Suprapubic skin (tissue), 3 donors: Measurements from ENCODE around the gene ZNF407.

Source experiments
- EP300 ChIP-seq: sonication (generic); formaldehyde crosslinking; IDR thresholded peaks from one replicate; pipeline ENCODE4 v1.6.1; 2017; ENCODE audit warnings: antibody characterized with exemption
- TF ChIP-seq, protein P1 (sequence below), 2 donors: fragments of 200-600 bp in 1 of 2; fragments of 450-650 bp in 1 of 2; sonication (generic) in 1 of 2; IDR thresholded peaks; one replicate each; pipeline ENCODE4 v1.5.1; 2016 to 2019; ENCODE audit warnings: antibody characterized with exemption in 2 of 2, mild to moderate bottlenecking in 1 of 2, moderate library complexity in 1 of 2

- TF ChIP-seq, protein P1, sequence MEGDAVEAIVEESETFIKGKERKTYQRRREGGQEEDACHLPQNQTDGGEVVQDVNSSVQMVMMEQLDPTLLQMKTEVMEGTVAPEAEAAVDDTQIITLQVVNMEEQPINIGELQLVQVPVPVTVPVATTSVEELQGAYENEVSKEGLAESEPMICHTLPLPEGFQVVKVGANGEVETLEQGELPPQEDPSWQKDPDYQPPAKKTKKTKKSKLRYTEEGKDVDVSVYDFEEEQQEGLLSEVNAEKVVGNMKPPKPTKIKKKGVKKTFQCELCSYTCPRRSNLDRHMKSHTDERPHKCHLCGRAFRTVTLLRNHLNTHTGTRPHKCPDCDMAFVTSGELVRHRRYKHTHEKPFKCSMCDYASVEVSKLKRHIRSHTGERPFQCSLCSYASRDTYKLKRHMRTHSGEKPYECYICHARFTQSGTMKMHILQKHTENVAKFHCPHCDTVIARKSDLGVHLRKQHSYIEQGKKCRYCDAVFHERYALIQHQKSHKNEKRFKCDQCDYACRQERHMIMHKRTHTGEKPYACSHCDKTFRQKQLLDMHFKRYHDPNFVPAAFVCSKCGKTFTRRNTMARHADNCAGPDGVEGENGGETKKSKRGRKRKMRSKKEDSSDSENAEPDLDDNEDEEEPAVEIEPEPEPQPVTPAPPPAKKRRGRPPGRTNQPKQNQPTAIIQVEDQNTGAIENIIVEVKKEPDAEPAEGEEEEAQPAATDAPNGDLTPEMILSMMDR (IDR thresholded peaks at IDR 0.05) = no peak
- TF ChIP-seq EP300 = no peak
Observed at GRCh38 chr18:74679006-74679678, 81.5 kb downstream of the ZNF407 start.
